Immature natural killer cell (primary cell): ENCODE measurements around the gene COL23A1. TPM values are rescaled to one million over a fixed set of nuclear protein-coding genes. Genes with fewer than 3 reads are reported as not detected.
A peak's percentile ranks its signal among the peaks of the same experiment; 100 is the strongest.
"Not testable (repeated sequence)": the region's sequence is repeated elsewhere in the genome, so short reads cannot be mapped to it uniquely, and the experiment has no call there.

ENCODE experiments used
- DNase-seq, 3 donors: peaks; one replicate each; pipeline ENCODE4 v3.0.0; 2022; ENCODE audit warnings: mixed read lengths in 1 of 3
- H3K27ac Mint-ChIP-seq, 6 donors: one replicate each; pipeline ENCODE4 v1.8.0; 2020; ENCODE audit warnings: mixed read lengths in 6 of 6, mild to moderate bottlenecking in 5 of 6, inconsistent platforms in 4 of 6, moderate library complexity in 3 of 6
- H3K27me3 Mint-ChIP-seq, 3 donors: one replicate each; pipeline ENCODE4 v1.8.0; 2020 to 2021; ENCODE audit warnings: low read depth in 3 of 3, mild to moderate bottlenecking in 3 of 3, mixed read lengths in 3 of 3, moderate library complexity in 3 of 3, inconsistent platforms in 1 of 3
- H3K36me3 Mint-ChIP-seq, 3 donors: one replicate each; pipeline ENCODE4 v1.8.0; 2020; ENCODE audit warnings: mixed read lengths in 3 of 3, inconsistent platforms in 2 of 3, mild to moderate bottlenecking in 2 of 3
- H3K4me1 Mint-ChIP-seq, 2 donors: one replicate each; pipeline ENCODE4 v1.8.0; 2020; ENCODE audit warnings: inconsistent platforms in 2 of 2, mild to moderate bottlenecking in 2 of 2, mixed read lengths in 2 of 2, moderate library complexity in 1 of 2
- H3K4me3 Mint-ChIP-seq, 5 donors: one replicate each; pipeline ENCODE4 v1.8.0; 2020; ENCODE audit warnings: mild to moderate bottlenecking in 5 of 5, mixed read lengths in 5 of 5, inconsistent platforms in 3 of 5, moderate library complexity in 3 of 5
- H3K9me3 Mint-ChIP-seq, 6 donors: one replicate each; pipeline ENCODE4 v1.8.0; 2020; ENCODE audit warnings: mild to moderate bottlenecking in 6 of 6, mixed read lengths in 6 of 6, inconsistent platforms in 4 of 6, moderate library complexity in 3 of 6
- polyA plus RNA-seq, 3 donors: library from polyadenylated mRNA; unstranded; fragments of 300-500 nt; fragmentation: Illumina TruSeq; gene quantifications; one replicate each; pipeline ENCODE4 v1.2.3, GENCODE V29; 2021

COL23A1 gene
- polyA plus RNA-seq, 3 donors from 2014 or later = 0.40 to 0.78 TPM; not detected in 1

DNA sequence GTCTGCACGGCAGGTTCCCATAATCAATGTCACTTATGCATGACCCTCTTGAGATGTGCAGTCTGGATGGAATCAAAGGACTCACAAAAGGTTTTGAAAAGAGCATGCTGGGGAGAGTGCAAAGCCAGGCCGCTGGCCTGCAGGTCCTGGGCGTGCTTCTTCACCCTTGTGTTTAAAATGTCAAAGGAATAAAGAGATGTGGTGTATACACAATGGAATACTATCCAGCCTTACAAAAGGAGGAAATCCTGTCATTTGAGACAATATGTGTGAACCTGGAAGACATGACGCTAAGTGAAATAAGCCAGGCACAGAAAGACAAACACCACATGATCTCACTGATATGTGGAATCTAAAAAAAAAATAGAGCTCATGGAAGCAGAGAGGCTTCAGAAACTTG, 220.1 kb downstream of the COL23A1 start:
- DNase-seq = no peak
- Mint-ChIP-seq H3K9me3 (no peaks in the 10 kb centered on the region), H3K27ac (no peak overlapping the region), H3K4me1 (peaks cover 0 to 1% of the 10 kb centered on the region in 2 donors), H3K36me3 (no peaks in the 10 kb centered on the region), H3K27me3 (peaks cover 0 to 7% (median 5%) of the 10 kb centered on the region in 3 donors), H3K4me3 (no peak overlapping the region)

DNA sequence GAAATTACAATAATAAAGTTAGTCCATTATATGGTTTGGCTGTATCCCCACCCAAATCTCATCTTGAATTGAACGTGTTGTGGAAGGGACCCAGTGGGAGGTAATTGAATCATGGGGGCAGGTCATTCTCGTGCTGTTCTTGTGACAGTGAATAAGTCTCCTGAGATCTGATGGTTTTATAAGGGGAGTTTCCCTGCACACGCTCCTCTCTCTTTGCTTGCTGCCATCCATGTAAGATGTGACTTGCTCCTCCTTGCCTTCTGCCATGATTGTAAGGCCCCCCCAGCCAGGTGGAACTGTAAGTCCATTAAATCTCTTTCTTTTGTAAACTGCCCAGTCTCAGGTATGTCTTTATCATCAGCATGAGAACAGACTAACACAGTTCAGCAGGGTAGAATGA, 220.7 kb downstream of the COL23A1 start:
- H3K36me3 Mint-ChIP-seq, H3K27ac Mint-ChIP-seq, DNase-seq, H3K4me1 Mint-ChIP-seq, H3K9me3 Mint-ChIP-seq, H3K27me3 Mint-ChIP-seq, H3K4me3 Mint-ChIP-seq: not testable (repeated sequence)

DNA sequence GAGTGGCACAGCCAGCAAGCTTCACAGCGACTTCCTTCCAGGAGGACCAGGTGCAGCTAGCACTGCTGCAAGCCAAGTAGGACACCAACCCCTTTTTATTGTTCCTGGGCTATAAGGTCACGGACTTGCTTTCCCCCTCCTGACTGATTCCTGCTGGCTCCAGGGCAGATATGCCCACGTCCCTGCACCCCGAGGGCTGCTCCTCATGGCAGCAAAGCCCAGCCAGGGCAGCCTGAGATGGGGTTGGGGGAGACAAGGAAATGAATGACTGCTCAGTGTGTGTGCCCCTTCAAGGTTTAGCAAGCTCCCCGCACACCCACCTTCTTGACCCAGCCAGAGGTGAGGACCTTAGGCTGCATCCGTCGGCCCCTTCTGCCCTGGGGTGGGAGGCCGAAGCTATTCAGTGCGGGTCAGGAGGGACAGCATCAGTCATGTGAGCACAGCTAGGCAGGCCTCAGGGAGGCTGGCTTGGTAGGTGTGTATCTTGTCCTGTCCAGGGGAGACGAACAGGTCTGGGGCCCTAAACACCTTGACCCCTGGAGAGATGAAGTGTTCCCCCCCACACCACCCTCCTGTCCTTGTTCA, 221.4 kb downstream of the COL23A1 start:
- Mint-ChIP-seq H3K4me3 (no peak overlapping the region), H3K36me3 (no peaks in the 10 kb centered on the region), H3K27ac (no peak overlapping the region), H3K9me3 (no peaks in the 10 kb centered on the region), H3K27me3 (peaks cover 0 to 7% (median 2%) of the 10 kb centered on the region in 3 donors), H3K4me1 (peaks cover 3 to 6% of the 10 kb centered on the region in 2 donors)
- DNase-seq = no peak

DNA sequence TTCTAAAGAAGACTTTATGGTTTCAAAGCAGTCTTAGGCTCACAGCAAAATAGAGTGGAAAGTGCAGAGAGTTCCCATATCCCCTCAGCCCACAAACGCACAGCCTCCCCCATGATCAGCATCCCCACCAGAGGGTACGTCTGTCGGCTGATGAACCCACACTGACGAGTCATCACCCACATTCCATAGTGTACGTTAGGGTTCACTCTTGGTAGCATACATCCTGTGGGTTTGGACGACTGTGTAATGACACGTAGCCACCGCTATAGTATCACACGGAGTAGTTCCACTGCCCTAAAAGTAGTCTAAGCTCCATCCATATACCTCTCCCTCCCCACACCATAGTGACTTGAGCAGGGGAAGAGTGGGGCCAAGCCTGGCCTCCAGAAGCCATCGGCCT, 221.9 kb downstream of the COL23A1 start:
- Mint-ChIP-seq H3K27ac (no peak overlapping the region), H3K4me3 (no peak overlapping the region), H3K9me3 (no peaks in the 10 kb centered on the region), H3K36me3 (no peaks in the 10 kb centered on the region), H3K27me3 (peaks cover 0 to 7% (median 2%) of the 10 kb centered on the region in 3 donors), H3K4me1 (peaks cover 5 to 11% of the 10 kb centered on the region in 2 donors)
- no peak for DNase-seq

DNA sequence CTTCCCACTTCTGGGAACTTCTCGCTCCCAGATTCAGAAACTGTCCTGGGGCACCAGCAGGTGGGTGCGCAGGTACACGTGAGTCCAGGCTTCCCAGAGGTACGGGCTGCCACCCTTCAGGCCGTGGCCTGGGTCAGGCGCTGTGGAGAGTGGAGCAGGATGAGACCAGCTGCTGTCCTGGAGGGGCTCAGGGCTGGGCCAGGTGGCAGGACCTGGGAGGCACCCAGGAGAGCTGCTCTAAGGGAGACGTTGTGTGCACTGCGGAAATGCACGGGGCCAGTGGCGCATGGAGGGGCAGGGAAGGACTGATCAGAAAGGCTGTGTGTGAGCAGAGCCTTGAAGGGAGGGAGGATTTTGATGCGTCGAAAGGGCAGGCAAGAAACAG, 222.5 kb downstream of the COL23A1 start:
- peaks cover 5 to 11% of the 10 kb centered on the region in 2 donors for H3K4me1 Mint-ChIP-seq
- no peaks in the 10 kb centered on the region for H3K36me3 Mint-ChIP-seq
- H3K9me3 Mint-ChIP-seq = no peaks in the 10 kb centered on the region
- no peak for DNase-seq
- H3K4me3 Mint-ChIP-seq = no peak overlapping the region
- H3K27ac Mint-ChIP-seq = no peak overlapping the region
- peaks cover 0 to 5% (median 2%) of the 10 kb centered on the region in 3 donors for H3K27me3 Mint-ChIP-seq

DNA sequence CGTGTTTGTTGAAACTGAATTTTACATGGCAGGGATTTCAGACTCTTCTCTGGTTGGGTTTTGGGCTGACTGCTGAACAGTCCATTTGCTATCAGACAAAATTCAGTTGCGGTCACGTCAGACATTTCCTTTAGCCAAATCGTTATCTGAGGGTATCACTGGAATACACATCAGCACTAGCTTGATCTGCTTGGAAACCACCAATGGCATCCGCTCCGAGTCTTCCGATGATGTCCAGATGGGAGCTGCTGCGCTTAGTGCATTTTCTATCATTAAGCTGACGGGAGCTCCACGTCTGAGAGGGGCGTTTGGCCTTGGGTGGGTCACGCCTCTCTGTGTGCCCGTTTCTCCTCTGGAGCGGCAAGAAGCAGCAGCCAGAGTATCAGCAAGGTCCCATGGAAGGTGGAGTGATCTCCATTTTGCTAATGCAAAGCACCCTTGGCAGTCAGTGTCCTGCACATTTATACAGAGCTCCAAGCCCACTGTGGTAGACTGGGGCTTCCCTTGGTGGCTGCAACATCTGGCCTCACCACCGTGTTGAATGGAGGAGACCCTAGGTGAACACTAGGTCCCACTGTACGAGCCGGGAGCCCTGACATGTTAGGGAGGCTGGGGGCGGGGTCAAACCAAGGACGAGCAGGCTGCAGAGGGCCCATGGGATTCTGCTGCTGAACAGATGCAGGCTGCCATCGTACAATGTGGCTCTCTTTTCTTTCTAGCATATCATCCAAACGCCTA, 223.0 kb downstream of the COL23A1 start:
- no peak overlapping the region for H3K4me3 Mint-ChIP-seq
- H3K27me3 Mint-ChIP-seq = peaks cover 0 to 5% (median 2%) of the 10 kb centered on the region in 3 donors
- H3K9me3 Mint-ChIP-seq = no peaks in the 10 kb centered on the region
- H3K27ac Mint-ChIP-seq = no peak overlapping the region
- no peaks in the 10 kb centered on the region for H3K36me3 Mint-ChIP-seq
- no peak for DNase-seq
- peaks cover 5 to 11% of the 10 kb centered on the region in 2 donors for H3K4me1 Mint-ChIP-seq

DNA sequence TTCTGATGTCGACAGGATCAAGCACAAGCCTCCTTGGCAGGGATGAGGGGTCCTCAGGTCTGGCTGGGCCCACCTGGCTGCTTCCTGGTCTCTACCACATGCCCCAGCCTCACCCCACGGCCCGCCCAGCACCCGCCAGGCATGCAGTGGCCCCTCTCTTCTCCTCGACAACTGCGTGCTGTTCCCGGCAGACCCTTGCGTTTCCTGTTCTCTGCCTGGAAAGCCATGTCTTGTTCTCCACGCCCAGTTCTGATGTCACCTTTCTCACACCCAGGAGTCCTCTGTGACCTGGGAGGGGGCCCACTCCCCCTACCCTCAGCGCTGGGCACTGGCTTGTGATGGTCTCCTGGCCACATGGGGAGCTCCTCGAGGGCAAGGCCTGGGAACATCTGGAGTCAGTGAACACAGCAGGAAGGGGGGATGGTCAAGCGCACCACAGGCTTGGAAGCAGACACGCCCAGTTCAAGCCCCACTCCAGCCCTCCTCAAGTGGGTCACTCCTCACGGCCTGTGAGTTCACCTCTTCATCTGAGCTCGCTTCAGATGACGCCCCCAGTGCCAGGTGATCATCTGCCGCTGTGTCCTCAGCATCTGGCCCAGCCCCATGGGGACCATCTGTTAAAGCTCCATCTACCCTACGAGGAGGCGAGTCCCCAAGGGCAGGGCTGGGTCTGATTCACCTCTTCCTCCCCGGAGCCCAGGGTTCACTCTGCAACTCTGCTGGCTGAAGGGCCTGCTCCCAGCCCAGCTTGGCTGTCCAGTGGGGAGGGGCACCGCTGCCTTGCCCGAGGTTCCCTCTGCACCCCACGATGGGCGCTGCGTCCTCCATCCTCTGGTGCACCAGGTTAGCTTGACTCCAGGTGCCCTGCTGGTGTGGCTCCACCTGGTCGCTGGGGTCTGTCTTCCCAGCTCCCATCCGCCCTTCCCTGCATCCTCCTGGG, 224.4 kb downstream of the COL23A1 start:
- peaks cover 5 to 11% of the 10 kb centered on the region in 2 donors for H3K4me1 Mint-ChIP-seq
- H3K4me3 Mint-ChIP-seq = no peak overlapping the region
- peaks cover 0 to 3% (median 2%) of the 10 kb centered on the region in 3 donors for H3K27me3 Mint-ChIP-seq
- H3K27ac Mint-ChIP-seq = peak overlapping the region in 1 of 6 donors; percentile 69
- no peak for DNase-seq
- H3K9me3 Mint-ChIP-seq = no peaks in the 10 kb centered on the region
- H3K36me3 Mint-ChIP-seq = no peaks in the 10 kb centered on the region

DNA sequence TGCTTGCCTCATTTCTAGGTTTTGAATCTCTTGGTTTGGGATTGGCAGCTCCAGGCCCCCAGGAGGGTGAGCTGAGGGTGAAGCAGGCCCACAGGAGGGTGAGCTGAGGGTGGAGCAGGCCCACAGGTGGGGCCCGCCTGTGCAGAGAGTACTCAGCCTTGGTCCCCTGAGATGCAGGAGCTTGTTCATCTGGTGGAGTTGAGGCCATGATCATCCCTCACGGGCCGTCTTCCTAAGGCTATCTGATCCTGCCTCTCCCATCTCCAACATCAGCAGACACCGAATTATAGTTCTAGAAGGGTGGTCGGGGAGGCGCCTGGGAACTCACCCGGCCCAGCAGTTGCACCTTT, 225.9 kb downstream of the COL23A1 start:
- Mint-ChIP-seq H3K4me3 (no peak overlapping the region), H3K4me1 (peaks cover 5 to 11% of the 10 kb centered on the region in 2 donors), H3K9me3 (no peaks in the 10 kb centered on the region), H3K27me3 (peaks cover 0 to 2% (median 2%) of the 10 kb centered on the region in 3 donors), H3K36me3 (no peaks in the 10 kb centered on the region), H3K27ac (no peak overlapping the region)
- DNase-seq = no peak

DNA sequence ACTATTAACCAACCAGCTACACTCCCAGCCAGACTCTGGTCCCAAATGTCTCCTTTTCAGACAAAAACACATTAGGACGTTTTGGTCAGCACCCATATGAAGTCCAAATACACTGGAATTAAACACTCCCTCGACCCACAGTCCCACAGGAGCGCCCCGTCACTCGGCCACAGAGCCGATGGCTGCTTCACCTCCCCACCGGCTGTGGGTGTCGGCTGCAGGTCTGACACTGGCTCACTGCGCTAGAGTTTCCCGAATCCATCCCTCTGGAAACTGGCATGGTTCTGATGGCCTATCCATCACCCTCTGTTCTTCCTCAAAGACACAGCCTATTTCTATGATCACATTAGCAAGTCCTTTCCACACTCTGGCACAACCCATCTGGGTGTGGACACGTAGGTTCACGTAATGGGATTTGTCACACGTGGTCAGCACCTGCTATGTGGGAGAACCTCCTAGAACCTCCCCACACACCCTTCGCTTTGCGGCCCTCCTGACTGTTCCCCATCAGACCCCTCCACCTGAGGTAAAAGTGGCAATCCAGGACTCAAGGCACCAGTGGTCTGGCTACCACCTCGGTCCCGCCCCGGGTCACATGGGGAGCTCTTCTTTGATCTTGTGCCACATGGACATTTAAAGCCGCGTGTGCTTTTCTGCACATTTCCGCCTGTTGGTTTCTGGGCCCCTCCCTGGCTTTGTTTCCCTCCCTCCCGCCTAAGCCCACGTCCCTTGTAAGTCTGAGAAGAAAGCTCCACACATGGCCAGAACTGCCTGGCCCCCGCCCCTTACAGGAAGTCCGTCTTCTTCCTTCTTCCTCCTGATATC, 226.5 kb downstream of the COL23A1 start:
- peaks cover 0 to 2% (median 2%) of the 10 kb centered on the region in 3 donors for H3K27me3 Mint-ChIP-seq
- H3K4me1 Mint-ChIP-seq = peaks cover 5 to 11% of the 10 kb centered on the region in 2 donors
- H3K36me3 Mint-ChIP-seq = no peaks in the 10 kb centered on the region
- no peak for DNase-seq
- peak overlapping the region in 1 of 6 donors; percentile 46 for H3K27ac Mint-ChIP-seq
- no peaks in the 10 kb centered on the region for H3K9me3 Mint-ChIP-seq
- H3K4me3 Mint-ChIP-seq = peak overlapping the region in 1 of 5 donors; percentile 24

DNA sequence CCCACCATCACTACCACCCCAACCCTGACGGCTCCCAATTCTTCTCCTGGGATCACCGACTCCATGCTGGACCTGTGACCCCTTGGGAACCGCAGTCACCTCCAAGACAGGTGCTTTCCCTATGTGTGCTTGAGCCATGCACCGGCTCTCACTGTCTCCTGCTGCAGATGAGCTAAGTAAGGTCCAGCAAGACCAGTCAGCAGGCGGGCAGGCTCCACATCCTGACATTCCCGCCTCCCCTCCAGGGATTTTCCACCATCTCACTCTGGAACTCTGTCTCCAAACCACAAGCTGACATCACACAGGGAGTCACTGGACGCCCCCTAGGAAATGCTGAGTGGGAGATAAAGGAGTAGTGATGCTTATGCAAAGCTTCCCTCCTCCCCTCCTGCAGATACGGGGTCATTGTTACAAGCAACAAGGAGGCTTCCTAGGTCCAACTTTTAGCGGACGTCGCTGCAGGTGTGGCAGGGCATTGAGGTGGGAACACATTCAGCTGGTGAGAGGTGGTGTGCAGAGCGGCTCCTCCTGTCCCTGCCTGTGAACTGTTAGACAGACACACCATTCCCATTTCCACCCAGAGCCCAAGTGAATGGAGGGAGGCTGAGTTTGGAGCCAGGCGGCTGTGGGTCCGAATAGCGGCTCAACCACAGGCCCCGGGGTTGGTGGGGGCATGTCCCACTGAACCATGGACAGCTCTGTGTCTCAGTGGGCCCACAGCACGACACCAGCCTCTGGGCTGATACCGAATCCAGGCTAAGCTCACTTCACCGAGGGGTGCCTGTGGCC, 228.3 kb downstream of the COL23A1 start:
- Mint-ChIP-seq H3K36me3 (no peaks in the 10 kb centered on the region), H3K27me3 (peaks cover 0 to 3% (median 2%) of the 10 kb centered on the region in 3 donors), H3K27ac (no peak overlapping the region), H3K9me3 (no peaks in the 10 kb centered on the region), H3K4me1 (peaks cover 5 to 17% of the 10 kb centered on the region in 2 donors), H3K4me3 (no peak overlapping the region)
- DNase-seq = no peak

DNA sequence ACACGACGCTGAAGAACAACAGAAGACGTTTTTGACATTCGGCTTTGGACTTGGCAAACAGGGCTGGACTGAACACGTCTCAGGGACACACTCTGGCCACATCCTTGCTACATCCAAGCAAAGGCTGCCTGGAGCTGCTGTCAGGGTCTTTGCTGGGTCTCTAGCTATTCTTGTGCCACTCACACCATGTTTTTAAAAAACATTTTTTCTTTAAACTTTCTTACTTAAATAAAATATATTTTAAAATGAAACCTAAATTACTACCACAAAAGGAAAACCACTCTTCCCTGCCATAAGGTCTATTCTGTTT, 229.3 kb downstream of the COL23A1 start:
- H3K4me3 Mint-ChIP-seq = no peak overlapping the region
- no peaks in the 10 kb centered on the region for H3K9me3 Mint-ChIP-seq
- H3K27me3 Mint-ChIP-seq = peaks cover under 1 to 4% (median 2%) of the 10 kb centered on the region in 3 donors
- H3K27ac Mint-ChIP-seq = no peak overlapping the region
- DNase-seq = no peak
- H3K4me1 Mint-ChIP-seq = peaks cover 3 to 26% of the 10 kb centered on the region in 2 donors
- no peaks in the 10 kb centered on the region for H3K36me3 Mint-ChIP-seq

DNA sequence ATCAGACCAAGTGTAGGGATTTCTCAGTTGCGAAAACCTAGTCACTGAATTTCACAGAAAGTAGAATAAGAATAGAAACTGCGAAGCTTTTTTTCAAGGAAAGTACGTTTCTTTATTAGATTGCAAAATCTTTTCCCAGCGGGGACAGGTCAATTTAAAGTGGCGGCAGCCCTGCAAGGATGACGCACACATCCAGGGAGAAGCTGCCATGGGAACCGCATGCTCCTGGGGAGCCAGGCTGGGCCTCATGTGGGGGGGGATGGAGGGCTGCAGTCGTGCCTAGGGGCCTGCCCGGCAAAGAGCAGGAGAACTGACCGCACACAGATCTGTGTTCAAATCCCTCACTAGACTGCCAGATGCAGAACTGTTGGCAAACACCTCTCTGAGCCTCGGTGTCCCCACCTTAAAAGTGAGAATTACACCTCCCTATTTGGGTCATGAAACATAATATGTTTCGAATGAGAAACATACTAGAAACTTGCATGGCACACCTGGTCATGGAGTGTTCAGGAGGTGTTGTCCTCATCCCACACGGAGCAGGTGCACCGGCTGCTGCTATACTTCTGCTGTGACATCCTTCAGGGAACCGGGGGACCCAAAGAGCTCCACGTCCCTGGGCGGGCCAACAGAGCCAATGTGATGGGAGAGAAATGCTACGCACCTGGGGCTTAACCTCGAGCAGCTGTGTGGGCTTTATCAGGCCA, 229.8 kb downstream of the COL23A1 start:
- H3K27ac Mint-ChIP-seq = no peak overlapping the region

More for the DNA sequence above, 229.8 kb downstream of the COL23A1 start:
- DNase-seq = no peak
- no peaks in the 10 kb centered on the region for H3K9me3 Mint-ChIP-seq
- no peaks in the 10 kb centered on the region for H3K36me3 Mint-ChIP-seq
- peaks cover 2 to 6% (median 2%) of the 10 kb centered on the region in 3 donors for H3K27me3 Mint-ChIP-seq
- H3K4me1 Mint-ChIP-seq = peaks cover 3 to 28% of the 10 kb centered on the region in 2 donors
- no peak overlapping the region for H3K4me3 Mint-ChIP-seq
